HEK293 (cell line): ENCODE results near the gene GAPVD1.

Source experiments
- CTCF ChIA-PET: fragments of 350-600 bp; formaldehyde crosslinking; extraction: SDS; loops from one replicate; lab custom pipeline; 2021; ENCODE audit warnings: antibody characterized with exemption; lab: Yijun Ruan, JAX
- POLR2A ChIA-PET: fragments of 300-600 bp; formaldehyde crosslinking; extraction: SDS; loops from one replicate; lab custom pipeline; 2020; ENCODE audit warnings: antibody characterized with exemption, inconsistent platforms; lab: Yijun Ruan, JAX
- H3K27ac ChIP-seq: fragments of 200-500 bp; sonication (Bioruptor generic); 2 replicates; pipeline ENCODE4 v1.5.1; 2014; ENCODE audit warnings: low read depth, low read length, control low read depth, inconsistent platforms; ENCODE audit errors: extremely low read depth
- H3K36me3 ChIP-seq, 2 experiments: fragments of 200-500 bp in 1 of 2; sonication (Bioruptor generic) in 1 of 2; 1 replicate in 1 of 2; 2 replicates in 1 of 2; pipeline ENCODE4 v1.5.1; 2014 to 2017; ENCODE audit warnings: inconsistent platforms in 2 of 2, low read length in 2 of 2; ENCODE audit not compliant: control insufficient read depth in 2 of 2, insufficient read depth in 1 of 2
- H3K4me1 ChIP-seq: fragments of 200-500 bp; sonication (Bioruptor generic); 2 replicates; pipeline ENCODE4 v1.5.1; 2014; ENCODE audit warnings: mild to moderate bottlenecking, low read length, inconsistent platforms; ENCODE audit not compliant: control insufficient read depth, insufficient read depth
- H3K4me3 ChIP-seq: 2 replicates; pipeline ENCODE4 v1.5.1; 2011; ENCODE audit warnings: low read depth, mild to moderate bottlenecking, control low read depth, low read length, moderate library complexity
- H3K9me3 ChIP-seq: fragments of 200-500 bp; sonication (Bioruptor generic); 2 replicates; pipeline ENCODE4 v1.5.1; 2014; ENCODE audit warnings: low read depth, low read length, inconsistent platforms; ENCODE audit not compliant: control insufficient read depth, insufficient read depth
- EGR2 ChIP-seq: fragments of 450-650 bp; formaldehyde crosslinking; IDR thresholded peaks from 2 replicates; pipeline ENCODE4 v1.5.1; 2016; ENCODE audit warnings: low read depth, missing biosample characterization, missing genetic modification characterization
- GFI1B ChIP-seq: fragments of 450-650 bp; formaldehyde crosslinking; IDR thresholded peaks from 2 replicates; pipeline ENCODE4 v1.5.1; 2016; ENCODE audit warnings: missing biosample characterization, missing genetic modification characterization
- SETDB1 ChIP-seq: IDR thresholded peaks from one replicate; pipeline ENCODE4 v1.6.1; 2017; ENCODE audit warnings: mild to moderate bottlenecking, low read length, moderate library complexity, mixed read lengths; ENCODE audit not compliant: insufficient read length
- ZFP41 ChIP-seq: fragments of 450-650 bp; formaldehyde crosslinking; IDR thresholded peaks from 2 replicates; pipeline ENCODE4 v1.5.1; 2016; ENCODE audit warnings: missing biosample characterization, missing genetic modification characterization, borderline replicate concordance
- ZFP69B ChIP-seq: fragments of 450-650 bp; formaldehyde crosslinking; IDR thresholded peaks from 2 replicates; pipeline ENCODE4 v1.5.1; 2016; ENCODE audit warnings: missing biosample characterization, missing genetic modification characterization
- ZNF155 ChIP-seq: fragments of 450-650 bp; formaldehyde crosslinking; IDR thresholded peaks from 2 replicates; pipeline ENCODE4 v1.5.1; 2016; ENCODE audit warnings: missing biosample characterization, missing genetic modification characterization
- ZNF157 ChIP-seq: fragments of 450-650 bp; formaldehyde crosslinking; IDR thresholded peaks from 2 replicates; pipeline ENCODE4 v1.5.1; 2016; ENCODE audit warnings: missing biosample characterization, missing genetic modification characterization
- ZNF221 ChIP-seq: fragments of 450-650 bp; formaldehyde crosslinking; IDR thresholded peaks from 2 replicates; pipeline ENCODE4 v1.5.1; 2017; ENCODE audit warnings: missing biosample characterization, missing genetic modification characterization, borderline replicate concordance
- ZNF239 ChIP-seq: fragments of 450-650 bp; formaldehyde crosslinking; IDR thresholded peaks from 2 replicates; pipeline ENCODE4 v1.5.1; 2016; ENCODE audit warnings: missing biosample characterization, missing genetic modification characterization
- ZNF280D ChIP-seq: fragments of 450-650 bp; formaldehyde crosslinking; IDR thresholded peaks from 2 replicates; pipeline ENCODE4 v1.5.1; 2016; ENCODE audit warnings: missing biosample characterization, missing genetic modification characterization
- ZNF292 ChIP-seq: fragments of 450-650 bp; formaldehyde crosslinking; IDR thresholded peaks from 2 replicates; pipeline ENCODE4 v1.5.1; 2016; ENCODE audit warnings: low read depth, missing biosample characterization, missing genetic modification characterization, borderline replicate concordance
- ZNF473 ChIP-seq: fragments of 450-650 bp; formaldehyde crosslinking; IDR thresholded peaks from 2 replicates; pipeline ENCODE4 v1.5.1; 2017; ENCODE audit warnings: missing biosample characterization, missing genetic modification characterization
- ZNF510 ChIP-seq: fragments of 450-650 bp; formaldehyde crosslinking; IDR thresholded peaks from 2 replicates; pipeline ENCODE4 v1.5.1; 2018; ENCODE audit warnings: mild to moderate bottlenecking, missing genetic modification characterization, missing biosample characterization; ENCODE audit not compliant: insufficient replicate concordance
- ZNF549 ChIP-seq: fragments of 450-650 bp; IDR thresholded peaks from 2 replicates; pipeline ENCODE4 v1.5.1; 2018; ENCODE audit warnings: missing biosample characterization, missing genetic modification characterization, mild to moderate bottlenecking, inconsistent platforms, moderate library complexity
- ZNF555 ChIP-seq: fragments of 450-650 bp; formaldehyde crosslinking; conservative IDR thresholded peaks from 2 replicates; pipeline ENCODE4 v1.5.1; 2017; ENCODE audit warnings: missing biosample characterization, mild to moderate bottlenecking, missing genetic modification characterization, inconsistent platforms
- ZNF610 ChIP-seq: fragments of 450-650 bp; formaldehyde crosslinking; IDR thresholded peaks from 2 replicates; pipeline ENCODE4 v1.5.1; 2016; ENCODE audit warnings: missing biosample characterization, missing genetic modification characterization, borderline replicate concordance
- ZNF645 ChIP-seq: fragments of 450-650 bp; formaldehyde crosslinking; IDR thresholded peaks from 2 replicates; pipeline ENCODE4; 2016; ENCODE audit warnings: missing biosample characterization, missing genetic modification characterization
- ZNF660 ChIP-seq: fragments of 450-650 bp; IDR thresholded peaks from 2 replicates; pipeline ENCODE4 v1.5.1; 2018; ENCODE audit warnings: missing biosample characterization, mild to moderate bottlenecking, missing genetic modification characterization
- TF ChIP-seq, protein P1 (sequence below): fragments of 450-650 bp; formaldehyde crosslinking; IDR thresholded peaks from 2 replicates; pipeline ENCODE4 v1.5.1; 2016; ENCODE audit warnings: missing biosample characterization, missing genetic modification characterization, low read depth
- TF ChIP-seq, protein P2 (sequence below): fragments of 450-650 bp; formaldehyde crosslinking; IDR thresholded peaks from 2 replicates; pipeline ENCODE4 v1.5.1; 2017; ENCODE audit warnings: missing biosample characterization, missing genetic modification characterization
- TF ChIP-seq, protein P3 (sequence below): fragments of 450-650 bp; formaldehyde crosslinking; IDR thresholded peaks from 2 replicates; pipeline ENCODE4 v1.5.1; 2016; ENCODE audit warnings: missing biosample characterization, missing genetic modification characterization

Gene GAPVD1

DNA sequence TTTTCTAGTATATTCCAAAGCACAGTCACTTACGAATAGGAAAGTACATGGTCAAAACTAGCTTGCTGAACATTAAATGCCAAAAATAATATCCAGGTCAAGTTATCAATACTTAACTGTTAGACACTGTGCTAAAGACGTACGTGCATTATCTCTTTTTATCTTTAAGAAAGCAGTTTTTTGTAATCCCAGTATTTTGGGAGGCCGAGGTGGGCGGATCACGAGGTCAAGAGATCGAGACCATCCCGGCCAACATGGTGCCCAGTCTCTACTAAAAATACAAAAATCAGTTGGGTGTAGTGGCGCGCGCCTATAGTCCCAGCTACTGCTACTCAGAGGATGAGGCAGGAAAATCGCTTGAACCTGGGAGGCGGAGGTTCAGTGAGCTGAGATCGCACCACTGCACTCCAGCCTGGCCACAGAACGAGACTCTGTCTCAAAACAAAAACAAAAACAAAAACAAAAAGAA is 17.8 kb upstream of the GAPVD1 start (continued):
- no peak for TF ChIP-seq ZNF510 (tag by site-specific recombination)
- TF ChIP-seq ZNF292 (tag by site-specific recombination), result no peak
- TF ChIP-seq GFI1B (tag by site-specific recombination), result no peak

- H3K27ac ChIP-seq, result no peak overlapping the region
- no peak overlapping the region for H3K4me3 ChIP-seq
- POLR2A ChIA-PET, result no interaction called here
- H3K9me3 ChIP-seq, result no peaks in the 10 kb centered on the region
- CTCF ChIA-PET, result no interaction called here
- no peaks in the 10 kb centered on the region for H3K4me1 ChIP-seq
- no peaks in the 10 kb centered on the region for H3K36me3 ChIP-seq
- TF ChIP-seq, protein P1, sequence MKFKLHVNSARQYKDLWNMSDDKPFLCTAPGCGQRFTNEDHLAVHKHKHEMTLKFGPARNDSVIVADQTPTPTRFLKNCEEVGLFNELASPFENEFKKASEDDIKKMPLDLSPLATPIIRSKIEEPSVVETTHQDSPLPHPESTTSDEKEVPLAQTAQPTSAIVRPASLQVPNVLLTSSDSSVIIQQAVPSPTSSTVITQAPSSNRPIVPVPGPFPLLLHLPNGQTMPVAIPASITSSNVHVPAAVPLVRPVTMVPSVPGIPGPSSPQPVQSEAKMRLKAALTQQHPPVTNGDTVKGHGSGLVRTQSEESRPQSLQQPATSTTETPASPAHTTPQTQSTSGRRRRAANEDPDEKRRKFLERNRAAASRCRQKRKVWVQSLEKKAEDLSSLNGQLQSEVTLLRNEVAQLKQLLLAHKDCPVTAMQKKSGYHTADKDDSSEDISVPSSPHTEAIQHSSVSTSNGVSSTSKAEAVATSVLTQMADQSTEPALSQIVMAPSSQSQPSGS (tag by site-specific recombination), result no peak
- TF ChIP-seq EGR2 (tag by site-specific recombination) (no peak), ZFP69B (no peak), ZNF555 (tag by site-specific recombination) (no peak), ZNF549 (tag by site-specific recombination) (no peak), ZNF157 (no peak), ZNF645 (tag by site-specific recombination) (no peak), ZFP41 (tag by site-specific recombination) (no peak), ZNF610 (tag by site-specific recombination) (no peak), ZNF660 (no peak), ZNF221 (tag by site-specific recombination) (no peak), ZNF155 (tag by site-specific recombination) (no peak), ZNF473 (tag by site-specific recombination) (no peak), ZNF239 (no peak), ZNF280D (tag by site-specific recombination) (no peak), SETDB1 (no peak)
- TF ChIP-seq, protein P2, sequence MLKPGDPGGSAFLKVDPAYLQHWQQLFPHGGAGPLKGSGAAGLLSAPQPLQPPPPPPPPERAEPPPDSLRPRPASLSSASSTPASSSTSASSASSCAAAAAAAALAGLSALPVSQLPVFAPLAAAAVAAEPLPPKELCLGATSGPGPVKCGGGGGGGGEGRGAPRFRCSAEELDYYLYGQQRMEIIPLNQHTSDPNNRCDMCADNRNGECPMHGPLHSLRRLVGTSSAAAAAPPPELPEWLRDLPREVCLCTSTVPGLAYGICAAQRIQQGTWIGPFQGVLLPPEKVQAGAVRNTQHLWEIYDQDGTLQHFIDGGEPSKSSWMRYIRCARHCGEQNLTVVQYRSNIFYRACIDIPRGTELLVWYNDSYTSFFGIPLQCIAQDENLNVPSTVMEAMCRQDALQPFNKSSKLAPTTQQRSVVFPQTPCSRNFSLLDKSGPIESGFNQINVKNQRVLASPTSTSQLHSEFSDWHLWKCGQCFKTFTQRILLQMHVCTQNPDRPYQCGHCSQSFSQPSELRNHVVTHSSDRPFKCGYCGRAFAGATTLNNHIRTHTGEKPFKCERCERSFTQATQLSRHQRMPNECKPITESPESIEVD (tag by site-specific recombination), result no peak
- TF ChIP-seq, protein P3, sequence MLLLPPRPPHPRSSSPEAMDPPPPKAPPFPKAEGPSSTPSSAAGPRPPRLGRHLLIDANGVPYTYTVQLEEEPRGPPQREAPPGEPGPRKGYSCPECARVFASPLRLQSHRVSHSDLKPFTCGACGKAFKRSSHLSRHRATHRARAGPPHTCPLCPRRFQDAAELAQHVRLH (tag by site-specific recombination), result no peak
These were observed 15.4 kb upstream of the GAPVD1 start for GRCh38 chr9:125246261-125246667.
